ENCODE results near the gene TCEAL8. TPM values are rescaled to one million over a fixed set of nuclear protein-coding genes. Genes with fewer than 3 reads are reported as not detected.
A peak's percentile ranks its signal among the peaks of the same experiment; 100 is the strongest.

Gene TCEAL8, protein sequence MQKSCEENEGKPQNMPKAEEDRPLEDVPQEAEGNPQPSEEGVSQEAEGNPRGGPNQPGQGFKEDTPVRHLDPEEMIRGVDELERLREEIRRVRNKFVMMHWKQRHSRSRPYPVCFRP
- 96.1 and 118 TPM in 2 replicates for total RNA-seq (2012; rRNA removed)

DNA sequence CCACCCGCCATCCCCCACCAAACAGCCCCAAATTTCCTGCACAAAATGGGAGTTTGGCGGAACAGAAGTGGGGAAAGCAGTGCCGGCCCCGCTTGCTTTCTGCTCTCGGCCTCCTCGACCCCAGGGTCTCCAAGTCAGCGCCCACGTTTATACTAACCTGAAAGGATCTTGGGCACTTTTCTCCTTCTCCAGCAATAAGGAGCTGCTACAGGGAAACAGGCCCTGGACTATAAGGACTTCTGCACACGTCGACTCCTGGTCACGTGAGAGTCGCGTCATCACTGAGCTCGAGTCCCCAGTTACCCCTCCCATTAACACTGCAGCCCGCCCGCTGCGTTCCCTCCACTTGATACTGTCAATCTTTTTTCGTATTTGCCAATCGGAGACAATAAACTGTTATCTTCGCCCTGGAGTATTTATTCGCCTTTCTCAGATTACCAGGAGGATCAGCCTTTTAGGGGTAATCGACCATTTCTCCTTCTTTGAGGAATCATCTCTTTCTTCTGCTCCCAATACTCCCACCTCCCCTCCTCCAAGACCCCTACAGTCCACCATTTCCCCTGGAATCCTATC, at the start of gene TCEAL8:
Gene TCEAL8, minus strand, starts transcription at position 235 of the 573 bp plus-strand sequence. CDS start 1,176 bp downstream, outside the sequence.
- peak within 1 kb of the TSS; percentile 88 for H3K9ac ChIP-seq (ENCODE audit: low read depth, low read length)

DNA sequence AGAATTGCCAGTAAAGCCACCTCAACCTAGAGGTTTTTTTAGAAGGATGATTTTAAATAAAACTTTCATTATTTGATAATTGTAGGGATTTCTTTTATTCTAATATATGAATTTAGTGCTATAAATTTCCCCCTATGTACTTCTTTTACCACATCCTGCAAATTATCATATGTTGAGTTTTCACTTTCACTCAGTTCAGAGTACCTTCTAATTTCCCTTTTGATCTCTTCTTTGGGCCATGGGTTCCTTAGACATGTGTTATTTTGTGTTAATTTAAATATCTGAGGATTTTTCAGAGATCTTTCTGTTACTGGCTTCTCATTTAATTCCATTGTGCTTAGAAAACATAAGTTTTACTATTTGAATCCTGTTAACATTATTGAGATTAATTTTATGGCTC, 49.8 kb upstream of the TCEAL8 start:
- Histone ChIP-seq H3K9me3 (replicated peaks; ENCODE audit: low read length) (no peaks in the 10 kb centered on the region), H3K27me3 (ENCODE audit: control insufficient read depth, insufficient read depth, low read length) (peaks cover 37% of the 10 kb centered on the region), H3K36me3 (ENCODE audit: insufficient read depth, low read length) (no peaks in the 10 kb centered on the region)

More for the DNA sequence above, at the start of gene TCEAL8:
- Histone ChIP-seq H3K36me3 (ENCODE audit: insufficient read depth, low read length) (peaks cover 10% of the 10 kb centered on the region), H3K9me3 (replicated peaks; ENCODE audit: low read length) (no peaks in the 10 kb centered on the region), H3K4me1 (ENCODE audit: control insufficient read depth, insufficient read depth, low read length) (peaks cover 8% of the 10 kb centered on the region), H3K4me3 (ENCODE audit: low read length) (peak within 1 kb of the TSS; percentile 80), H3K27me3 (ENCODE audit: control insufficient read depth, insufficient read depth, low read length) (peaks cover 24% of the 10 kb centered on the region), H3K4me2 (ENCODE audit: low read length) (peak within 1 kb of the TSS; percentile 78)

DNA sequence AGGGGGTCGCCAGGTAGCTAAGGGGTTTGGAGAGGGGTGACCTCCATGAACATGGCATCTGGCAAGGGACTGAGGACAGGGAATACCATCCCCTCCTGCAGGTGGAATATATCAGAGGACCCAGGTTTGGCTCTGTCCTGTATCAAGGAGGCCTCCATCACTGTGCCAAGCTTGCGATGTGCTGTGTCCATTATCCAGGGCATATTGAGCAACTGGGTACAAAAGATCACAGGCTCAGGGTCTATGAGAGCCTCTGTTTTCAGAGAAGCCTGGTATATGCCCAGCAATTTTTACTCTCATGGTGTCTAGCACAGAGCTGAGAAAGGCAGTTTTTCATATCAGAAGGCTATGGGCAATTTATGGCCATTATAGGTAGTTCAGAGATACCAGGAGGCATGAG, 38.2 kb upstream of the TCEAL8 start:
- Histone ChIP-seq H3K9ac (ENCODE audit: low read depth, low read length) (no peak overlapping the region), H3K4me1 (ENCODE audit: control insufficient read depth, insufficient read depth, low read length) (no peaks in the 10 kb centered on the region), H3K4me2 (ENCODE audit: low read length) (no peak overlapping the region), H3K27me3 (ENCODE audit: control insufficient read depth, insufficient read depth, low read length) (peaks cover 40% of the 10 kb centered on the region), H3K9me3 (replicated peaks; ENCODE audit: low read length) (no peaks in the 10 kb centered on the region), H3K36me3 (ENCODE audit: insufficient read depth, low read length) (no peaks in the 10 kb centered on the region), H3K4me3 (ENCODE audit: low read length) (no peak overlapping the region)

More for the DNA sequence above, 49.8 kb upstream of the TCEAL8 start:
- no peak overlapping the region for H3K4me3 ChIP-seq (ENCODE audit: low read length)
- no peak overlapping the region for H3K4me2 ChIP-seq (ENCODE audit: low read length)
- H3K4me1 ChIP-seq (ENCODE audit: control insufficient read depth, insufficient read depth, low read length): no peaks in the 10 kb centered on the region
- H3K9ac ChIP-seq (ENCODE audit: low read depth, low read length): no peak overlapping the region

GRCh38 chrX:103279624-103280023, 24.7 kb upstream of the TCEAL8 start:
- Histone ChIP-seq H3K4me1 (ENCODE audit: control insufficient read depth, insufficient read depth, low read length) (no peaks in the 10 kb centered on the region), H3K36me3 (ENCODE audit: insufficient read depth, low read length) (no peaks in the 10 kb centered on the region), H3K4me3 (ENCODE audit: low read length) (no peak overlapping the region), H3K27me3 (ENCODE audit: control insufficient read depth, insufficient read depth, low read length) (peaks cover 66% of the 10 kb centered on the region), H3K9me3 (replicated peaks; ENCODE audit: low read length) (no peaks in the 10 kb centered on the region), H3K9ac (ENCODE audit: low read depth, low read length) (no peak overlapping the region), H3K4me2 (ENCODE audit: low read length) (no peak overlapping the region)

DNA sequence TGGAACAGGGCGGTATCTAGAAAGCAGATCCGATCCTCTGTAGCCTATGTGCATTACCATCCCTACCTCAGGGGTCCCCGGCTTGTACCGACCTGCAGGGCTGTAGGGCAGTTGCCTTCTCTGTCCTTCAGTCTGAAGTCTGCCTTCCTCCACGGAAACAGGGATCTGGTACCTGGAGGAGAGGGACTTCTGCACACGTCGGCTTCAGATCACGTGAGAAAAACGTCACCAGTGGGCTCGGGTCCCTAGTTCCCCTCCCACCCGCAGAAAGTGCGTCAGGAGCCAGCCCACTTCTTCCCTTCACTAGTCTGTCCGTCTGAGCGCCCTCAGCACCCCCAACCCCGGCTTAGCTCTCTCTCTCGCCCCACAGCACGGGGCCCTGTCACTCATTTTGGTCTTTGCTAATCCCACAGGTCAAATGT, 21.6 kb upstream of the TCEAL8 start, which contains the start of gene TCEAL5:
Gene TCEAL5, minus strand, starts transcription at position 170 of the 422 bp plus-strand sequence. CDS start 2,187 bp downstream, outside the sequence.
- no peak within 1 kb of the TSS for H3K4me2 ChIP-seq (ENCODE audit: low read length)
- no peak within 1 kb of the TSS for H3K4me3 ChIP-seq (ENCODE audit: low read length)
- H3K27me3 ChIP-seq (ENCODE audit: control insufficient read depth, insufficient read depth, low read length): peaks cover 90% of the 10 kb centered on the region
- H3K9me3 ChIP-seq (replicated peaks; ENCODE audit: low read length): no peaks in the 10 kb centered on the region
- no peaks in the 10 kb centered on the region for H3K4me1 ChIP-seq (ENCODE audit: control insufficient read depth, insufficient read depth, low read length)
- H3K9ac ChIP-seq (ENCODE audit: low read depth, low read length): no peak within 1 kb of the TSS
- H3K36me3 ChIP-seq (ENCODE audit: insufficient read depth, low read length): no peaks in the 10 kb centered on the region

- Histone ChIP-seq H3K4me2 (ENCODE audit: low read length) (no peak overlapping the region), H3K4me3 (ENCODE audit: low read length) (no peak overlapping the region), H3K4me1 (ENCODE audit: control insufficient read depth, insufficient read depth, low read length) (no peaks in the 10 kb centered on the region), H3K9me3 (replicated peaks; ENCODE audit: low read length) (no peaks in the 10 kb centered on the region), H3K9ac (ENCODE audit: low read depth, low read length) (no peak overlapping the region), H3K36me3 (ENCODE audit: insufficient read depth, low read length) (no peaks in the 10 kb centered on the region), H3K27me3 (ENCODE audit: control insufficient read depth, insufficient read depth, low read length) (peaks cover 91% of the 10 kb centered on the region)
These were observed 21.1 kb upstream of the TCEAL8 start for GRCh38 chrX:103275947-103276567.

DNA sequence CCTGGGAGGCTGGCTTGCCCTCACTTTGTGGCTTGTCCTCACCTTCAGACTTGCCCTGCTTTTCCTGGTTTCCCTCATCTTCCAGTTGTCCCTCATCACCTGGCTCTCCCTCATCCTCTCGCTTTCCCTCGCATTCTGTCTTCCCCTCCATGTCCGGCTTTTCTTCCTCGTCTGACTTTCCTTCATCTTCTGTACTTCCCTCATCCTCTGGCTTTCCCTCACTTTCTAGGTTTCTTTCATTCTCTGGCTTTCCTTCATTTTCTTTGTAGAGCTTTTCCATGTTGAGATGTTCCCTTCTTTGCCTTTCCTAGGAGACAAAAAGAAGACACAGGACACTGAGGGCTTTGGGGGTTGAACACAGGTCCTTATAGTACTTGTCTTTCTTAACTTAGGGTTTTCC, 19.3 kb upstream of the TCEAL8 start:
- Histone ChIP-seq H3K4me3 (ENCODE audit: low read length) (no peak overlapping the region), H3K4me2 (ENCODE audit: low read length) (no peak overlapping the region), H3K9me3 (replicated peaks; ENCODE audit: low read length) (no peaks in the 10 kb centered on the region), H3K27me3 (ENCODE audit: control insufficient read depth, insufficient read depth, low read length) (peaks cover 91% of the 10 kb centered on the region), H3K9ac (ENCODE audit: low read depth, low read length) (no peak overlapping the region), H3K4me1 (ENCODE audit: control insufficient read depth, insufficient read depth, low read length) (no peaks in the 10 kb centered on the region), H3K36me3 (ENCODE audit: insufficient read depth, low read length) (no peaks in the 10 kb centered on the region)

DNA sequence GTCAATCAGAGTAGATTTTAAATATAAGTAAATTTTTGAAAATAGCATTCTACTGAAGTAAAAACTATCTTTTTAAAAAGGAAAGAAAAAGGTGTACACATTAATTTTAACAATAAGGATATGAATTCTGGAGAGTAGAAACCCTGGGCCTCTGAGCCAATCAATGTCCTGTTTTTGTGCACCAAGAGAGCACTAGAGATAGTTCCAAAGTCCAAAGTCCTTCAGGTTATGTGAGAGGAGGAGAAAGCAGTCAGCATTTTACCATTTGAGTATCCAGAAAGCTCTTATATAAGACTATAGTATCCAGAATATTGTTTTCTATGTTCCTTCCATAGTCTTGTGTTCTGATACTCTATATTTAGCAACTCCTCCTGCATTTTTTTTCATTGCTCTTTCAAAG, 3.3 kb upstream of the TCEAL8 start:
- peaks cover 4% of the 10 kb centered on the region for H3K36me3 ChIP-seq (ENCODE audit: insufficient read depth, low read length)

GRCh38 chrX:103256651-103257050, 1.7 kb upstream of the TCEAL8 start:
- peaks cover 30% of the 10 kb centered on the region for H3K27me3 ChIP-seq (ENCODE audit: control insufficient read depth, insufficient read depth, low read length)
- no peak overlapping the region for H3K4me2 ChIP-seq (ENCODE audit: low read length)
- no peak overlapping the region for H3K4me3 ChIP-seq (ENCODE audit: low read length)

More for the DNA sequence above, 3.3 kb upstream of the TCEAL8 start:
- Histone ChIP-seq H3K4me2 (ENCODE audit: low read length) (no peak overlapping the region), H3K27me3 (ENCODE audit: control insufficient read depth, insufficient read depth, low read length) (peaks cover 40% of the 10 kb centered on the region), H3K4me3 (ENCODE audit: low read length) (no peak overlapping the region), H3K9ac (ENCODE audit: low read depth, low read length) (no peak overlapping the region), H3K4me1 (ENCODE audit: control insufficient read depth, insufficient read depth, low read length) (peaks cover 8% of the 10 kb centered on the region), H3K9me3 (replicated peaks; ENCODE audit: low read length) (no peaks in the 10 kb centered on the region)

GRCh38 chrX:103254171-103254824, 657 bp downstream of the TCEAL8 start:
- peak overlapping the region; percentile 78 for H3K4me2 ChIP-seq (ENCODE audit: low read length)
- H3K27me3 ChIP-seq (ENCODE audit: control insufficient read depth, insufficient read depth, low read length): peaks cover 17% of the 10 kb centered on the region
- H3K36me3 ChIP-seq (ENCODE audit: insufficient read depth, low read length): peaks cover 10% of the 10 kb centered on the region
- H3K4me3 ChIP-seq (ENCODE audit: low read length): peak overlapping the region; percentile 80
- no peaks in the 10 kb centered on the region for H3K9me3 ChIP-seq (replicated peaks; ENCODE audit: low read length)
- H3K4me1 ChIP-seq (ENCODE audit: control insufficient read depth, insufficient read depth, low read length): peaks cover 8% of the 10 kb centered on the region
- peak overlapping the region; percentile 88 for H3K9ac ChIP-seq (ENCODE audit: low read depth, low read length)

More at GRCh38 chrX:103256651-103257050, 1.7 kb upstream of the TCEAL8 start:
- Histone ChIP-seq H3K36me3 (ENCODE audit: insufficient read depth, low read length) (peaks cover 10% of the 10 kb centered on the region), H3K4me1 (ENCODE audit: control insufficient read depth, insufficient read depth, low read length) (peaks cover 8% of the 10 kb centered on the region), H3K9ac (ENCODE audit: low read depth, low read length) (no peak overlapping the region), H3K9me3 (replicated peaks; ENCODE audit: low read length) (no peaks in the 10 kb centered on the region)

GRCh38 chrX:103253608-103254007, 1.3 kb downstream of the TCEAL8 start:
- Histone ChIP-seq H3K4me3 (ENCODE audit: low read length) (peak overlapping the region; percentile 80), H3K27me3 (ENCODE audit: control insufficient read depth, insufficient read depth, low read length) (peaks cover 10% of the 10 kb centered on the region), H3K9ac (ENCODE audit: low read depth, low read length) (peak overlapping the region; percentile 88), H3K4me1 (ENCODE audit: control insufficient read depth, insufficient read depth, low read length) (peaks cover 8% of the 10 kb centered on the region), H3K4me2 (ENCODE audit: low read length) (peak overlapping the region; percentile 78), H3K9me3 (replicated peaks; ENCODE audit: low read length) (no peaks in the 10 kb centered on the region), H3K36me3 (ENCODE audit: insufficient read depth, low read length) (peaks cover 10% of the 10 kb centered on the region)
